Duodenal mucosa (tissue), 2 donors: ENCODE measurements around the gene LYL1.

Experiments
- H3K27ac ChIP-seq: one replicate; pipeline ENCODE4 v1.7.0; 2013; ENCODE audit warnings: low read depth, low read length
- H3K27me3 ChIP-seq, 2 donors: one replicate each; pipeline ENCODE4 v1.7.0; 2013; ENCODE audit warnings: low read length in 2 of 2, control low read depth in 1 of 2; ENCODE audit not compliant: insufficient read depth in 2 of 2, control insufficient read depth in 1 of 2
- H3K36me3 ChIP-seq, 2 donors: one replicate each; pipeline ENCODE4 v1.7.0; 2013; ENCODE audit warnings: low read length in 2 of 2, control low read depth in 1 of 2; ENCODE audit not compliant: insufficient read depth in 2 of 2, control insufficient read depth in 1 of 2
- H3K4me1 ChIP-seq, 2 donors: one replicate each; pipeline ENCODE4 v1.7.0; 2013; ENCODE audit warnings: low read length in 2 of 2, control low read depth in 1 of 2; ENCODE audit not compliant: insufficient read depth in 2 of 2, control insufficient read depth in 1 of 2
- H3K4me3 ChIP-seq, 2 donors: one replicate each; pipeline ENCODE4 v1.7.0; 2013; ENCODE audit warnings: low read length in 2 of 2, low read depth in 1 of 2
- H3K9ac ChIP-seq, 2 donors: one replicate each; pipeline ENCODE4 v1.7.0; 2013; ENCODE audit warnings: low read length in 2 of 2, low read depth in 1 of 2
- H3K9me3 ChIP-seq, 2 donors: one replicate each; pipeline ENCODE4 v1.7.0; 2013; ENCODE audit warnings: low read length in 2 of 2, control low read depth in 1 of 2; ENCODE audit not compliant: control insufficient read depth in 1 of 2

LYL1 gene

DNA sequence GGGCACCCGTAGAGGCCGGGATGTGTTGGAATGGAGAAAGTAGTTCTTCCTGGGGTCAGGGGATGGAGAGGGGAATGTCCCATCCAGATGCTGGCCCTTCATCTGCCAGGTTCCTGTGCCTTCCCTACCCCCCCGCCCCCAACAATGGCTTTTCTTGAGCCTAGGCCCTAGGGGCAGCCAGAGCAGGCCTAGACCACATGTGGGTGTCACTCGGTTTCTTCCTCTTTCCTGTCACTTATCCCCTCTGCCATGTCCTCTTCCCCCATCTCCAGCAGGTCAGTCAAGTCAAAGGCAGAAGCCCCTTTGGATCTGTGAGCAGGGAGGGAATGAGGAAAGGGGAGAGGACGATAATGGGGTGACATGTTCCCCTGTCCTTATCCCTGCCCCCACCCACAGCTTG is 36.4 kb downstream of the LYL1 start:
- no peaks in the 10 kb centered on the region for H3K36me3 ChIP-seq
- peak overlapping the region in 1 of 2 donors; percentile 47 for H3K9ac ChIP-seq
- H3K4me1 ChIP-seq, result peaks cover 29 to 51% of the 10 kb centered on the region in 2 donors
- no peaks in the 10 kb centered on the region for H3K9me3 ChIP-seq
- H3K27ac ChIP-seq, result no peak overlapping the region
- no peak overlapping the region for H3K4me3 ChIP-seq
- no peaks in the 10 kb centered on the region for H3K27me3 ChIP-seq

DNA sequence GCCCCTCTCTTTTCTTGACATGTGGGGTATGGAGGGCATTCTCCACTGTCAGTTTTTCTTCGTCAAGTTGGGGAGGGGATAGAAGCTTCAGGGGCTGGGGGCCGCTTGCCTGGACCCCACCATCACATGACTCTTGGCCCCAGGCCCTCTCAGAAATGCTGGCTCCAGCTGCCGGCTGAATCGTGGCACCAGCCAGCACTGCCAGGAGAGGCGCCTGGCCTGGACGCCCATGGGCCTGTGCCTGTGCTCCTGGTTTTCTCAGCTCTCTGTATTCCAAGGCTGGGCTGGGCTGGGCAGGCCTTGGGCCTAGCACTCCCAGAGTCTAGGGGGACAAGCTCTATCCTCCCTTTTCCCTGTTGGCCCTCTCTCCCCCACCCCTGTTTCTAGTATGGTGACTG is 38.6 kb downstream of the LYL1 start:
- Histone ChIP-seq H3K4me1 (peaks cover 39 to 54% of the 10 kb centered on the region in 2 donors), H3K9ac (no peak overlapping the region), H3K27me3 (no peaks in the 10 kb centered on the region), H3K9me3 (no peaks in the 10 kb centered on the region), H3K36me3 (no peaks in the 10 kb centered on the region), H3K27ac (no peak overlapping the region), H3K4me3 (no peak overlapping the region)

DNA sequence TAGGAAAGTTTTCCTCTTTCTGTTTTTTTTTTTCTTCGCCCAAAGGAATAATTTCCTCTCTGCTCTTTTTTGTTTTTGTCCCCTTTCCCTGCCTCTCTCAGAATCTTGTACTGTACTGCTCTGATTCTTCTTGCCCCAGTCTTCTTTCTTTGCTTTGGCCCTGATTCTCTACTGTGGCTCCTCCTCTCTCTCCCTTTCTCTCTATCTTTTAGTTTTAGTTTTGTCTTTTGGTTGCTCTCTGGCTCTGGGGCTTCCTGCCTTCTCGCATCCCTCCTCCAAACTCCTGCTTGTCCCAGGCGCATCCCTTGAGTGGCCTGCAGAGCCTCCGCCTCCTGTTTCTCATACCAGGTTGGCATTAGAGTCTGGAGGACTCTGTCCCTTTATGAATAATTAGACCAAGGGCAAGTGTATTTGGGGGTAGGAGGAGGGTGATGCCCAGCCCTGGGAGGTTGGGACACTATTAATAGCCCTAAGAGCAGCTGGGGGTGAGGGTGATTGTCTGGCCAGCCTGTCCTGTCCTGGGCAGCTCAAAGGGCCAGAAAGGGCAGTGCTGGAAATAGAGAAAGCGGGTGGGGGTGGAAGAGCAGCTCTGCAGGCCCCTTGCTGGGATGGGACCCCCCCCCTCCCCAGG is 39.1 kb downstream of the LYL1 start:
- no peak overlapping the region for H3K4me3 ChIP-seq
- no peaks in the 10 kb centered on the region for H3K36me3 ChIP-seq
- no peak overlapping the region for H3K9ac ChIP-seq
- H3K9me3 ChIP-seq, result no peaks in the 10 kb centered on the region
- no peak overlapping the region for H3K27ac ChIP-seq
- no peaks in the 10 kb centered on the region for H3K27me3 ChIP-seq
- H3K4me1 ChIP-seq, result peaks cover 37 to 48% of the 10 kb centered on the region in 2 donors

DNA sequence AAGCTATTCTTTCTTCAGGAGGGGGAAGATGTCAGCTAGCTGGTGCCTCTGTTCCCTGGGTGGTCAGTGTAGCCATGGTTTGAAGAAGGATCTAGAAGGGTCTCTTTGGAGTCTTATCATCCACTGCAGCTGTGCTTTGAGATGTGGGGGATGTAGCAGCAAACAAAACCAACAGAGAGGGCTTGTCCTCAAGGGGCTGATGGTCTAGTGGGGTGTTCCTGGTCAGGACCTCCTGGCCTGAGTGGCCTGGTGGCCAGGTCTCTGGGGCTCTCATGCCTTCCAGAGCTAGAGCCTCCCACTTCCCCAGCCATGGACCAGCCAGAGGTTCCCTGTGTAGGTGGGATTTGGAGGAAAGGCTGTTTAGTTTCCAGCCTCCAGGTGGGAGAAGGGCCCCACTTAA is 40.3 kb downstream of the LYL1 start:
- no peaks in the 10 kb centered on the region for H3K27me3 ChIP-seq
- no peak overlapping the region for H3K9ac ChIP-seq
- H3K9me3 ChIP-seq, result no peaks in the 10 kb centered on the region
- no peak overlapping the region for H3K4me3 ChIP-seq
- H3K27ac ChIP-seq, result no peak overlapping the region
- H3K36me3 ChIP-seq, result no peaks in the 10 kb centered on the region
- H3K4me1 ChIP-seq, result peaks cover 35 to 44% of the 10 kb centered on the region in 2 donors

DNA sequence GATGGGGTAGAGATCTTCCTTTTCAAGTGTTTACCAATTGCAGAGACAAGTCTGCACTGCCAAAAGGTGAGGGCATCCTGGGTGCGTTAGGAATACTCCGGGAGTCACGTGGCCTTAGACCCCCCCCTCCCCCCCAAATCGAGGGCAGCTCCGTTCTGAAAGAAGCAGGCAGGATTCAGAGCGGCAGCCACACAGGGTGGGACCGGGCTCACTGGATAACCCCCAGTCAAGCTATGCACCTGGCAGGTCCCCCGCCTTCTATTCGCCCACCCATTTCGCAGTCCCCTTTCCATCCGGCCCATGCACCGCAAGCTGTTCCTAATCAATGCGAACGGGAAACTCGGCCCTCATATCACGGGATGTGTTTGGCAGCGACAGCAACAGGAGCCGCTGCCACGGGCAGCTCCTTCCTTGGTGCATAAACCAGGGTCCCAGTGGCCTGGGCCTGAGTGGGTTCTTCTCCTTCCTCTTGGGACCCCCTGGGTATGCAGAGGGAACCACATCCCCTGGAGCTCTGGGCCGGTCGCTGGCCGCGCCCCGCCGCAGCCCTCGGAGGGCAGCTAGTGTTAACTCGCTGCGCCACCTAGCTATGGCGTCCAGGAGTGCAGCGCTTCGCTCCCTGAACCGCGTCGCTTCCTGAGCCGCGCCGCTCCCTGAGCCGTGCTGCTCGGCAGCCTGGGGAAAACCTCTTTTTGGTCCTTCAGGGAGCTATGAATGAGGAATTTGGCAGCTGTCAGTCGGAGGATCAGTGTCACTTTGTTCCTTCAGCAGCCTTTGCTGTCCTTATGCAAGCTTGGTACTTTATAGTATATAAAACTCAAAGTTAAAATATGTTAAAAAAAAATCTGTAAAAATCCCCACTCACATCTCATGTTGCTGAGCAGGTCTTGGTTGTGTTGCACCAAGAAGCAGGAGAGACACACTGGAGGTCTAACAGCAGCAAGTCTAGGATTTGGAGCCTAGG is 41.4 kb downstream of the LYL1 start:
- Histone ChIP-seq H3K9ac (peak overlapping the region; percentile 52 to 72), H3K4me3 (peak overlapping the region; percentile 65 to 75)

DNA sequence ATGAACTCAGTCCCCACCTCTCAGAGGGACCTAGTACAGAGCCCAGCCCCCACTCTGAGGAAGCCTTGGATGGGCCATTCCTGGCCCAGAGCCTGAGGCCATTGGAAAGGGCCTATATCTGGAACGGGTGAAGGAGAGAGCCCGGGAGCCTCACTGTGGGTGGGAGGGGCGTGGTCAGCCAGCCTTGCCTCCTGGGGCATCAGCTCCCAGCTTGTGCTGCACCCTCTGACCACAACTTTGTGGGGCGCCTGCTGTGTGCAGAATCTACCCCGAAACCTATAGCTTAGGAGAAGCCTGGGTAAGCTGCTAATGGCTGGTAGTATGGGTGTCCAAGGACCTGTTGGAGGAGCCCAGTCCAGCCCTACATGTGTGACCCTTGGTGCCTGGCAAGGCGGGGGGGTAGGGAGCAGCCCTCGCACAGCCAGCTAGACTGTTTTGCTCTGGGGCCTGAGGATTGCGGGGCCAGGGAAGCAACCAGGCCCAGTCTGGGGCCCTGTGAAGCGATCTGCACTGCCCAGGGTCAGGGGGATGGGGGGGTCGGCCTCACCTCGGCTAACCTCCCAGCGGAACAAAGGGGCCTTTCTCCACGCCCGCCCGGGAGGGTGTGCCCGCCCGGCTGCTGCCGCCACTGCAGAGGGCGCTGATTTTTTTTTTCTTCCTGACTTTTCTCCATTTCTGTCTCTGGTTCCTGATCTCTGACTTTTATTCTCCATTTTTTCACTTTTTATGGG is 42.3 kb downstream of the LYL1 start:
- peak overlapping the region; percentile 65 to 75 for H3K4me3 ChIP-seq
- peaks cover 41 to 46% of the 10 kb centered on the region in 2 donors for H3K4me1 ChIP-seq
- H3K27ac ChIP-seq, result no peak overlapping the region
- H3K9me3 ChIP-seq, result no peaks in the 10 kb centered on the region
- H3K36me3 ChIP-seq, result no peaks in the 10 kb centered on the region
- peak overlapping the region in 1 of 2 donors; percentile 72 for H3K9ac ChIP-seq
- no peaks in the 10 kb centered on the region for H3K27me3 ChIP-seq

More for the DNA sequence above, 41.4 kb downstream of the LYL1 start:
- peaks cover 35 to 44% of the 10 kb centered on the region in 2 donors for H3K4me1 ChIP-seq
- H3K9me3 ChIP-seq, result no peaks in the 10 kb centered on the region
- H3K27ac ChIP-seq, result peak overlapping the region; percentile 14
- no peaks in the 10 kb centered on the region for H3K27me3 ChIP-seq
- H3K36me3 ChIP-seq, result no peaks in the 10 kb centered on the region

DNA sequence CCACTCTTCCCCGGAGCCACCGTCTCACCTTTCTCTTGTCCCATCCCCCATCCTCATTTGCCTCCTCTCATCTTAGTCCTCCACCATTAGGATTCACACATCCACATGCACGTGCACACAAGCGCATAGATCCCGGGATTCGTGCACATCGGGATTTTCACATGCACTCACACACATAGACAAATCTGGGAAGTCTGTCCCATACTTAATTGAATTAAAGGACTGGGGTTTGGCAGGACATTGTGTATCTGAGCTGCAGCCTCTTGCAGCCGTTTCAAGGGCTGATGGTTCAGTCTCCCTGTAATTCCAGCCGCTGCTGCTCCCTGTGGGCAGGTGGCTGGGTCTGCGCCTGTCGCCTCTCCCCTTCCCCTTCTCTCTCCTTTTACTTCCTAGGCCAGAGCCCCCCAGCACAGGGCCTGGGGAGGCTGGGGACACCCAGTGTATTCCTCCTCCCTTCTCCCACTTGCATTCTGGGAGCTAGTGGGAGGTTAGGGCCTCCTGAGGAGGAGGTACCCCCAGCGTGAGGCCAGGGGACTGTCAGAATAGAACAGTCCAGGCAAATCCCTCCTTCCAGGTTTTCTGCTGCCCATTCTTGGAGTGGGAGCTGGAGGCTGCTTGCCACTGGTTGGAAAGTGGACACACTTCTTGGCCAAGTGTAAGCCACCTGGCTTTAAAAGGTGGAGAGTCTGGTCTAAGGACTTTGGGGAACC is 43.6 kb downstream of the LYL1 start:
- H3K9ac ChIP-seq, result no peak overlapping the region
- H3K9me3 ChIP-seq, result no peaks in the 10 kb centered on the region
- H3K27me3 ChIP-seq, result no peaks in the 10 kb centered on the region
- no peak overlapping the region for H3K27ac ChIP-seq
- no peak overlapping the region for H3K4me3 ChIP-seq
- peaks cover 54 to 58% of the 10 kb centered on the region in 2 donors for H3K4me1 ChIP-seq
- no peaks in the 10 kb centered on the region for H3K36me3 ChIP-seq

DNA sequence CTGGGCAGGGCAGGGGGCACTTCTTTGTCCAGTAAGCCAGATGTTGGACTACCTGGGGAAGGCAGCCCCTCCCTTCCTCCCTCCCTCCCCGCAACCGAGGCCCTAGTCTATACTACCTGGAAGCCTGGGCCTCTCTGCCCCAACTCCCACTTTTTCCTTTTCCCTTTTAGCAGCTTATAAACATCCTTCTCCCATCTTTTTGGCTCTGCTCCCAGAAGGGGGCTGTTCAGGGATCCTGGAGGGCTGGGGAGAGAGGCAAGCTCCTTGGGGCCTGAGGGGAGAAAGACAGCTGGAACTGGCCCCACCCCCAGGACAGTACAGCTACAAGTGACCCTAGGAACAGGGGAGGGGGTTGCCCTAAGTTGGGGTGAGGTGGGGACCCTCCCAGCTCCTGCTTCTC is 44.9 kb downstream of the LYL1 start:
- Histone ChIP-seq H3K4me1 (peaks cover 67 to 71% of the 10 kb centered on the region in 2 donors), H3K4me3 (no peak overlapping the region), H3K36me3 (no peaks in the 10 kb centered on the region), H3K27ac (no peak overlapping the region), H3K9ac (no peak overlapping the region), H3K27me3 (no peaks in the 10 kb centered on the region), H3K9me3 (no peaks in the 10 kb centered on the region)

DNA sequence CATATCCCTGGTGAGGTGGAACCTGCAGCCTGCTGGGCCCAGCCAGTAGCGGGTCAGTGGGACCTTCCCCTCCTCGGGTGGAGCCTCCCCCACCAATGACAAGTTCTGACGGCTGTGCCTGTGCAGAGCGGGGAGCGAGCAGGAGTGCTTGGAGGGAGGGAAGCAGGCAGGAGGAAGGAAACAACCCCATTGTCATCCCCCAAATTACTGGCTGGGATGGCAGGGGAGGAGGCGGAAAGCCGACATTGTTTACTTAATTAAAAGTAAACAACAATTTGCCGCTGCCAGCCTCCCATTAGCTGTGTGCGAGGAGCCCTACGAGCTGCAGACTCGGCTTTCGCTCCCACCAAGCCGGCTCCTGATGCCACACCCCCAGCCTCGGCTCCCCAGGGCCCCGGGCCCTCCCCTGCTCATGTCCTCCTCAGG is 45.5 kb downstream of the LYL1 start:
- Histone ChIP-seq H3K4me1 (peaks cover 73 to 77% of the 10 kb centered on the region in 2 donors), H3K9me3 (no peaks in the 10 kb centered on the region), H3K36me3 (no peaks in the 10 kb centered on the region), H3K4me3 (no peak overlapping the region), H3K27ac (no peak overlapping the region), H3K27me3 (no peaks in the 10 kb centered on the region), H3K9ac (no peak overlapping the region)
